ENCODE data around the gene TMEM132D.

GRCh38 chr12:129241852-129242251, 662.0 kb downstream of the TMEM132D start:
- TF ChIP-seq CTCF (IDR thresholded peaks at IDR 0.05; ENCODE audit: insufficient read depth, low read depth, low read length) (no peak), EZH2 (IDR thresholded peaks at IDR 0.05; ENCODE audit: insufficient read depth, low read length) (no peak)

Data from astrocyte (in vitro differentiated cells and primary cell).